Subcutaneous adipose tissue (tissue), 4 donors: ENCODE data around the gene LRRN3. TPM values are rescaled to one million over a fixed set of nuclear protein-coding genes. Genes with fewer than 3 reads are reported as not detected.

ENCODE experiments used
- total RNA-seq, 4 donors: library from RNA; depleted of rRNA; stranded (reverse); fragments of >200 nt; gene quantifications; one replicate each; pipeline ENCODE4 v1.1.0, GENCODE V29; 2016
- TF ChIP-seq, protein P1 (sequence below): fragments of 450-650 bp; IDR thresholded peaks from one replicate; pipeline ENCODE4 v1.5.1; 2016; ENCODE audit warnings: low read depth, mild to moderate bottlenecking, control low read depth, antibody characterized with exemption, moderate library complexity

Gene LRRN3
- total RNA-seq, 4 donors from 2014 or later, result 1.7 to 3.4 (median 2.2) TPM

DNA sequence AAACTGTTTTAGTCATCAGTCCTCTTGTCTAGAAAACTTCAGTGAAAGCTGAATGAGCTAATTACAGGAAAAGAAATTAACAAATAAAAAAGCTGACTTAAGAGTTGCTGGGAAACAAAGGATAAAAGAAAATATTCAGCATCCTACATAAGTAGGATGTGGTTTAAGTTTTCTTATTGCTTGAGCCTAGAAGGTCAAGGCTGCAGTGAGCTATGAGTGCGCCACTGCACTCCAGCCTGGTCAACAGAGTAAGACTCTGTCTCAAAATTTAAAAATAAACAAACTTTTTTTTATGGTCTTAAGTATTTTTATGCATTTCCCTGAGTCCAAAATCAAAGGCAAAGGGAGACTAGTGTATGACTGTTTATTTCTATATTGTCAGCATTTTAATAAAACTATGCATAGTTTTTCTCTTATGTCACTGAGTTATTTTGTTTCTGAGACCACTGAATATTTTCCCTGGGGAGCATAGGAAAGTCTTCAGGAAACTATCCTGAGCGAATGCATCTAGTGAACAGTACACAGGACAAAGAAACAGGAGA, 40.0 kb upstream of the LRRN3 start:
- TF ChIP-seq, protein P1, sequence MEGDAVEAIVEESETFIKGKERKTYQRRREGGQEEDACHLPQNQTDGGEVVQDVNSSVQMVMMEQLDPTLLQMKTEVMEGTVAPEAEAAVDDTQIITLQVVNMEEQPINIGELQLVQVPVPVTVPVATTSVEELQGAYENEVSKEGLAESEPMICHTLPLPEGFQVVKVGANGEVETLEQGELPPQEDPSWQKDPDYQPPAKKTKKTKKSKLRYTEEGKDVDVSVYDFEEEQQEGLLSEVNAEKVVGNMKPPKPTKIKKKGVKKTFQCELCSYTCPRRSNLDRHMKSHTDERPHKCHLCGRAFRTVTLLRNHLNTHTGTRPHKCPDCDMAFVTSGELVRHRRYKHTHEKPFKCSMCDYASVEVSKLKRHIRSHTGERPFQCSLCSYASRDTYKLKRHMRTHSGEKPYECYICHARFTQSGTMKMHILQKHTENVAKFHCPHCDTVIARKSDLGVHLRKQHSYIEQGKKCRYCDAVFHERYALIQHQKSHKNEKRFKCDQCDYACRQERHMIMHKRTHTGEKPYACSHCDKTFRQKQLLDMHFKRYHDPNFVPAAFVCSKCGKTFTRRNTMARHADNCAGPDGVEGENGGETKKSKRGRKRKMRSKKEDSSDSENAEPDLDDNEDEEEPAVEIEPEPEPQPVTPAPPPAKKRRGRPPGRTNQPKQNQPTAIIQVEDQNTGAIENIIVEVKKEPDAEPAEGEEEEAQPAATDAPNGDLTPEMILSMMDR, result no peak

DNA sequence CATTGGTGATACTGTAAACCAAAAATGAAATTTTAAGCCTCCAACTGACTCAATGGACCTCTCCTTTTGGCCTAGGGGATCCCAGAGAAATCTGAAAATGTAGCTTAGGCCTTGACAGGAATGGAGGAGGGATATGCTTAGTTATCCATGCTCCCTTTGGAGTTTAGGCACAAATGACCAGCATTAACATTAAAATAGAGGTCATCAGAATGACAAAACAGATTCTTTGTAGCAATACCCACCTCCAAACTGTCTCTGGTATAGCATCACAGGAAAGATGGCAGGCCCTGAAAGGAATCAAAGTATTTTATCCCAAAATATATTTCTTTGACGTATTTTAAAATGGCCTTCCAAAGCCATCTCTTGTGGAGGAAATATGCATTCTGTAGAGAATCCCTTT, 39.1 kb upstream of the LRRN3 start:
- TF ChIP-seq, protein P1, result no peak

DNA sequence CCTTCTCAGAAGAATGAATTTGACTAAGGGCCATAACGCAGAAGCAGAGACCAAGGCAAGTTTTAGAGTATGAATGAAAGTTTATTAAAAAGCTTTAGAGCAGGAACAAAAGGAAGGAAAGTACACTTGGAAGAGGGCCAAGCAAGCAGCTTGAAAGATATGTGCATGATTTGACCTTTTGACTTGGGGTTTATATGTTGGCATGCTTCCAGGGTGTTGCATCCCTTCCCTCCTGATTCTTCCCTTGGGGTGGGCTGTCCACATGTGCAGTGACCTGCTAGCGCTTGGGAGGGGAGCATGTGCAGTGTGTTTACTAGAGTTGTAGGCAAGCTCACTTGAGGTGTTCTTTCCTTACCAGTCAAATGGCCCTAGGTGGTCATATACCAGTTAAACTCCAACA, 37.9 kb upstream of the LRRN3 start:
- TF ChIP-seq, protein P1, result no peak

DNA sequence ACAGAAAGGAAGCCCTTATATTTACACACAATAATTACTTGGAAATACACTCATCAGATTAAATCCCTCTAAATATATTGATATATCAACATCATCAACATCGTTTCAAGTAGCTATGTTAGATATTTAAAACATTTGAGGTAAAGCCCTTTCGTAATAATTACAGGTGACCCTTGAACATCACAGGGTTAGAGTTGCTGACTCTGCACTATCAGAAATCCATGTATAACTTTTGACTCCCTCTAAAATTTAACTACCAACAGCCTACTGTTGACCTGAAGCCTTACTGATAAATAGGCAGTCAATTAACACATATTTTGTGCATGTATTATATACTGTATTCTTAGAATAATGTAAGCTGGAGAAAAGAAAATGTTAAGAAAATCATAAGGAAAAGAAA, 34.6 kb upstream of the LRRN3 start:
- TF ChIP-seq, protein P1, result no peak

DNA sequence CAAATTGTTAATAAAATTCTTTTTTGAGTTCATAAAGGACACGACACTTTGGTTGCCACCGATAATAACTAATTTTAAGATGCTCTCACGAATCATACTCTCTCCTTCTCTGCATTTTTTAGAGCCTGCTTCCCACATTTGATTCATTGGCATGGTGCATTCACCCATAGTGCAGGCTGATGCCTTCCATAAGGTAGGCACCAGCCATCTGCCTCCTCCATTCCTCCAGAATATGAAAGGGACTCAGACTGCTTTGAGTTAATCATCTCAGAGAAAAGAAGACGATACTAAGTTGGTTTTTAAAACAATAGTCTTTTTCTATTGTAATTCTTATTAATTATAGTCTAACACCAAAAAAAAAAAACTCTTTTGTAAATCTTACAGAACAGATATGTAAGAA, 33.9 kb upstream of the LRRN3 start:
- TF ChIP-seq, protein P1, result no peak

DNA sequence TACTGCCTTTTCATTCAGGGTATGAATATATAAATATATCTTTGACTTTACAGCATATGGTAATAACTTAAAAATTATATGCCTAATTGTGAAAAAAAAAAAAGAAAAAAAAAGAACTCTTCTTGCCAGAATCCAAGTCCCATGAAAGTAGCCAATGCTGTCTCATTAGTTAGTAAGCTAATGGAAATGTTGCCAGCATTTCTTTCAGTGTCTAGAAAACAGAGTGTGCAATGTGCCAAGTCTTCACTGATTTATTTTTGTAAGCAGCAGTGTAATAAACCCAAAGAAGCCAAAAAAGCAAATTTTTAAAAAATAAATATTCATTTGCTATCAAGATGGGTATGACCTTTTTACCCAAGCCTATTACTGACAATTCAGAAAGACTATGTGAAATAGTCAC, 31.1 kb upstream of the LRRN3 start:
- TF ChIP-seq, protein P1, result no peak

DNA sequence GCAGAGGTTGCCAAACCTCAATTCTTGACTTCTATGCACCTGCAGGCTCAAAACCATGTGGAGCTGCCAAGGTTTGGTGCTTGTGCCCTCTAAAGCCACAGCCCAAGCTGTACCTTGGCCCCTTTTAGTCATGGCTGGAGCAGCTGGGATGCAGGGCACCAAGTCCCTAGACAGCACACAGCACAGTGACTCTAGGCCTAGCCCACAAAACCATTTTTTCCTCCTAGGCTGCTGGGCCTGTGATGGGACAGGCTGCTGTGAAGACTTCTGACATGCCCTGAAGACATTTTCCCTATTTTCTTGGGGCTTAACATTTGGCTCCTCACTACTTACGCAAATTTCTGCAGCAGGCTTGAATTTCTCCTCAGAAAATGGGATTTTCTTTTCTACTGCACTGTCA, 27.8 kb upstream of the LRRN3 start:
- TF ChIP-seq, protein P1, result no peak
